HEK293T (cell line): ENCODE data around the gene SPACA5B.

Experiments
- FOXM1 ChIP-seq: fragments of 450-650 bp; IDR thresholded peaks from 2 replicates; pipeline ENCODE4 v1.6.1; 2017; ENCODE audit warnings: mild to moderate bottlenecking, borderline replicate concordance
- SP1 ChIP-seq: fragments of 450-650 bp; IDR thresholded peaks from 2 replicates; pipeline ENCODE4 v1.6.1; 2017

DNA sequence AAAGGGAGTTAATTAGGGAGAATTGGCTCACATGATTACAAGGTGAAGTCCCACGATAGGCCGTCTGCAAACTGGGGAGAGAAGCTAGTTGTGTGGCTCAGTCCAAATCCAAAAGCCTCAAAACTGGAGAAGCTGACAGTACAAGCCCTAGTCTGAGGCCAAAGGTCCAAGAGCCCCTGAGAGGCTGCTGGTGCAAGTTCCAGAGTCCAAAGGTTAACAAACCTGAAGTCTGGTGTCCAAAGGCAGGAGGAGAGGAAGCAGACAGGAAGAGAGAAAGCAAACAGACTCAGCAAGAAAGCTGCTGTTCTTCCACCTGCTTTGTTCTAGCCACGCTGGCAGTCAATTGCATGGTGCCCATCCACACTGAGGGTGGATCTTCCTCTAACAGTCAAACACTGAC, 29.0 kb upstream of the SPACA5B start:
- TF ChIP-seq SP1 (no peak), FOXM1 (no peak)
